Hepatocyte (in vitro differentiated cells): ENCODE data around the gene KRTAP5-4. TPM values are rescaled to one million over a fixed set of nuclear protein-coding genes. Genes with fewer than 3 reads are reported as not detected.
"Not testable (repeated sequence)": the region's sequence is repeated elsewhere in the genome, so short reads cannot be mapped to it uniquely, and the experiment has no call there.

Source experiments
- DNase-seq: peaks from one replicate; pipeline ENCODE4 v3.0.0-alpha.2; 2016; ENCODE audit warnings: low spot score
- H2AFZ ChIP-seq: fragments of 200-600 bp; sonication (generic); 2 replicates; pipeline ENCODE4 v1.6.0; 2016; ENCODE audit warnings: antibody characterized with exemption, mild to moderate bottlenecking
- H3K27ac ChIP-seq: fragments of 200-600 bp; sonication (generic); 2 replicates; pipeline ENCODE4 v1.5.1; 2016; ENCODE audit warnings: mild to moderate bottlenecking
- H3K27me3 ChIP-seq: fragments of 200-600 bp; sonication (generic); 2 replicates; pipeline ENCODE4 v1.6.1; 2016
- H3K36me3 ChIP-seq: fragments of 200-600 bp; sonication (generic); replicated peaks from 2 replicates; pipeline ENCODE4 v1.5.1; 2016; ENCODE audit warnings: low read depth; ENCODE audit not compliant: insufficient read depth
- H3K4me1 ChIP-seq: fragments of 200-600 bp; sonication (generic); 2 replicates; pipeline ENCODE4 v1.5.1; 2016; ENCODE audit warnings: mild to moderate bottlenecking, moderate library complexity; ENCODE audit not compliant: insufficient read depth
- H3K4me2 ChIP-seq: fragments of 200-600 bp; sonication (generic); 2 replicates; pipeline ENCODE4 v1.6.0; 2016
- H3K4me3 ChIP-seq: fragments of 200-600 bp; sonication (generic); 2 replicates; pipeline ENCODE4 v1.5.1; 2016; ENCODE audit warnings: mild to moderate bottlenecking
- H3K79me2 ChIP-seq: fragments of 200-600 bp; sonication (generic); 2 replicates; pipeline ENCODE4 v1.6.0; 2017; ENCODE audit warnings: mild to moderate bottlenecking
- H3K9me2 ChIP-seq: fragments of 200-600 bp; sonication (generic); replicated peaks from 2 replicates; pipeline ENCODE4 v1.6.0; 2017; ENCODE audit warnings: mild to moderate bottlenecking; ENCODE audit not compliant: insufficient read depth
- H3K9me3 ChIP-seq: fragments of 200-600 bp; sonication (generic); 2 replicates; pipeline ENCODE4 v1.5.1; 2016; ENCODE audit warnings: low read depth, mild to moderate bottlenecking
- H4K20me1 ChIP-seq: fragments of 200-600 bp; sonication (generic); 2 replicates; pipeline ENCODE4 v1.6.0; 2016; ENCODE audit warnings: mild to moderate bottlenecking; ENCODE audit not compliant: insufficient read depth, poor library complexity, severe bottlenecking
- CTCF ChIP-seq: fragments of 200-600 bp; sonication (generic); IDR thresholded peaks from 2 replicates; pipeline ENCODE4 v1.5.1; 2016; ENCODE audit warnings: antibody characterized with exemption, mild to moderate bottlenecking; ENCODE audit not compliant: poor library complexity
- EZH2 ChIP-seq: fragments of 200-600 bp; sonication (generic); IDR thresholded peaks from 2 replicates; pipeline ENCODE4 v1.6.1; 2016; ENCODE audit warnings: antibody characterized with exemption, mild to moderate bottlenecking, borderline replicate concordance
- EZH2phosphoT487 ChIP-seq: fragments of 200-600 bp; sonication (generic); IDR thresholded peaks from one replicate; pipeline ENCODE4 v1.6.1; 2018; ENCODE audit warnings: antibody characterized with exemption, mild to moderate bottlenecking, low read depth, moderate library complexity; ENCODE audit not compliant: unreplicated experiment, severe bottlenecking
- WGBS: methylation state at CpG from one replicate; pipeline ENCODE4 v1.1.6; 2016; ENCODE audit warnings: low lambda C conversion rate; ENCODE audit errors: missing lambda C conversion rate; 5-methylcytosine and 5-hydroxymethylcytosine counted together
- polyA plus RNA-seq: library from polyadenylated mRNA; unstranded; fragments of >200 nt; fragmentation: Nextera tagmentation; extraction: Ambion mirVana; gene quantifications from 2 replicates; pipeline ENCODE4 v1.2.1, GENCODE V29; 2016
- total RNA-seq: library from RNA; depleted of rRNA; stranded (reverse); fragments of >200 nt; gene quantifications from 2 replicates; pipeline ENCODE4 v1.2.3, GENCODE V29; 2014

Gene KRTAP5-4
- total and polyA plus RNA-seq, 2 experiments from 2014 or later, result not detected

GRCh38 chr11:1603629-1604028, 18.3 kb downstream of the KRTAP5-4 start:
- Histone ChIP-seq H3K4me2 (no peak overlapping the region), H4K20me1 (no peaks in the 10 kb centered on the region), H3K27ac (no peak overlapping the region), H3K4me1 (no peaks in the 10 kb centered on the region), H3K36me3 (no peaks in the 10 kb centered on the region), H2AFZ (no peak overlapping the region), H3K79me2 (no peaks in the 10 kb centered on the region), H3K9me2 (no peaks in the 10 kb centered on the region), H3K4me3 (no peak overlapping the region), H3K27me3 (peaks cover 10% of the 10 kb centered on the region), H3K9me3 (no peaks in the 10 kb centered on the region)
- TF ChIP-seq EZH2phosphoT487, result no peak
- TF ChIP-seq EZH2, result no peak
- TF ChIP-seq CTCF, result no peak
- 89% methylated on average over 1 of the region's 1 CpG for WGBS
- no peak for DNase-seq

GRCh38 chr11:1601663-1602062, 20.3 kb downstream of the KRTAP5-4 start:
- H3K4me2 ChIP-seq, H3K9me3 ChIP-seq, H3K4me3 ChIP-seq, H2AFZ ChIP-seq, H4K20me1 ChIP-seq, H3K36me3 ChIP-seq, H3K27ac ChIP-seq, H3K4me1 ChIP-seq, H3K9me2 ChIP-seq, H3K79me2 ChIP-seq, DNase-seq, H3K27me3 ChIP-seq: not testable (repeated sequence)
- 73% methylated on average over 3 of the region's 3 CpGs for WGBS

GRCh38 chr11:1600626-1601025, 21.3 kb downstream of the KRTAP5-4 start:
- 71% methylated on average over 5 of the region's 5 CpGs for WGBS
- no peaks in the 10 kb centered on the region for H3K79me2 ChIP-seq
- H3K36me3 ChIP-seq, result no peaks in the 10 kb centered on the region
- H3K4me3 ChIP-seq, result no peak overlapping the region
- H3K27me3 ChIP-seq, result peaks cover 5% of the 10 kb centered on the region
- TF ChIP-seq EZH2phosphoT487 (no peak), EZH2 (no peak), CTCF (no peak)
- no peaks in the 10 kb centered on the region for H3K9me2 ChIP-seq
- no peak overlapping the region for H2AFZ ChIP-seq
- no peaks in the 10 kb centered on the region for H4K20me1 ChIP-seq
- H3K4me2 ChIP-seq, result no peak overlapping the region
- DNase-seq, result no peak
- H3K9me3 ChIP-seq, result no peaks in the 10 kb centered on the region
- no peak overlapping the region for H3K27ac ChIP-seq
- no peaks in the 10 kb centered on the region for H3K4me1 ChIP-seq

- Histone ChIP-seq H2AFZ (no peak overlapping the region), H4K20me1 (no peaks in the 10 kb centered on the region), H3K27me3 (peaks cover 5% of the 10 kb centered on the region), H3K4me1 (no peaks in the 10 kb centered on the region), H3K4me2 (no peak overlapping the region), H3K4me3 (no peak overlapping the region), H3K27ac (no peak overlapping the region), H3K9me3 (no peaks in the 10 kb centered on the region), H3K9me2 (no peaks in the 10 kb centered on the region), H3K79me2 (no peaks in the 10 kb centered on the region), H3K36me3 (no peaks in the 10 kb centered on the region)
- 79% methylated on average over 6 of the region's 6 CpGs for WGBS
- DNase-seq, result no peak
- TF ChIP-seq CTCF, result no peak
- no peak for TF ChIP-seq EZH2phosphoT487
- no peak for TF ChIP-seq EZH2
These were observed 23.1 kb downstream of the KRTAP5-4 start for GRCh38 chr11:1598816-1599215.

GRCh38 chr11:1598406-1598805, 23.5 kb downstream of the KRTAP5-4 start:
- not testable (repeated sequence) for H3K9me2 ChIP-seq, H3K4me1 ChIP-seq, DNase-seq, H3K4me3 ChIP-seq, H3K27me3 ChIP-seq, H3K36me3 ChIP-seq, H3K4me2 ChIP-seq, H3K9me3 ChIP-seq, H3K27ac ChIP-seq, H3K79me2 ChIP-seq, H4K20me1 ChIP-seq, H2AFZ ChIP-seq
- WGBS, result 86% methylated on average over 3 of the region's 3 CpGs
